ENCODE results near the gene PACS2.

Gene PACS2

DNA sequence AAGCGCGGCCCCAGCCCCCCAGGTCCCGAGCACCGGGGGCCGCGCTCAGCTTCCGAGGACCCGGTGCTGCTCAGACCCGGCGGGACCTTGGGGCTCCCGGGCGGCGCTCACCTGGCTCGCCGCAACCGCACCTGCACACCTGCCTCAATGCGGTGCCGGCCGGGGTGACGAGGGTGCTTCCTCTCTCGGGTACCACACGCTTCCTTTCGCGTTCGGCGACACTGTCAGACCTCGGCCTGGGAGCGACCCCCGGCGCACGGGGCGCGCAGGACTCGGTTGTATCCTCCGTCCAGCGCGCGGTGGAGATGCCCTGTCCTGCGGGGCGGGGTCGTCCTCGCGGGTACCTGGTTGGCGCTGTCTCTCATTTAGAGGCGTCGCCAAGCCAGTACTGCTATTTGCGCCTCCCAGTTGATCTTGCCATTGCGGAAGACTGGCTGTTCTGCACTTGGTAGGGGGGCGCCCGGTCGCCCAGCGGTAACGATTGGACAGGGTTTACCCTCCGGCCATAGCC is 718 bp downstream of the PACS2 start:
- TF ChIP-seq, protein P1, sequence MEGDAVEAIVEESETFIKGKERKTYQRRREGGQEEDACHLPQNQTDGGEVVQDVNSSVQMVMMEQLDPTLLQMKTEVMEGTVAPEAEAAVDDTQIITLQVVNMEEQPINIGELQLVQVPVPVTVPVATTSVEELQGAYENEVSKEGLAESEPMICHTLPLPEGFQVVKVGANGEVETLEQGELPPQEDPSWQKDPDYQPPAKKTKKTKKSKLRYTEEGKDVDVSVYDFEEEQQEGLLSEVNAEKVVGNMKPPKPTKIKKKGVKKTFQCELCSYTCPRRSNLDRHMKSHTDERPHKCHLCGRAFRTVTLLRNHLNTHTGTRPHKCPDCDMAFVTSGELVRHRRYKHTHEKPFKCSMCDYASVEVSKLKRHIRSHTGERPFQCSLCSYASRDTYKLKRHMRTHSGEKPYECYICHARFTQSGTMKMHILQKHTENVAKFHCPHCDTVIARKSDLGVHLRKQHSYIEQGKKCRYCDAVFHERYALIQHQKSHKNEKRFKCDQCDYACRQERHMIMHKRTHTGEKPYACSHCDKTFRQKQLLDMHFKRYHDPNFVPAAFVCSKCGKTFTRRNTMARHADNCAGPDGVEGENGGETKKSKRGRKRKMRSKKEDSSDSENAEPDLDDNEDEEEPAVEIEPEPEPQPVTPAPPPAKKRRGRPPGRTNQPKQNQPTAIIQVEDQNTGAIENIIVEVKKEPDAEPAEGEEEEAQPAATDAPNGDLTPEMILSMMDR (conservative IDR thresholded peaks at IDR 0.05; ENCODE audit: low read depth, low read length) = no peak
- H3K36me3 ChIP-seq (ENCODE audit: insufficient read depth) = no peaks in the 10 kb centered on the region
- no peak overlapping the region for H2AFZ ChIP-seq (ENCODE audit: low read depth)
- peak overlapping the region; percentile 64 for H3K4me2 ChIP-seq
- H3K79me2 ChIP-seq (ENCODE audit: insufficient read depth, low read depth) = no peaks in the 10 kb centered on the region; the same call in 1 of the 2 replicates
- no peak overlapping the region for H3K4me3 ChIP-seq (IDR thresholded peaks at IDR 0.05; ENCODE audit: insufficient read depth, low read depth, low read length)
- H4K20me1 ChIP-seq (ENCODE audit: insufficient read depth) = no peaks in the 10 kb centered on the region
- H3K27me3 ChIP-seq (ENCODE audit: insufficient read depth, low read depth) = no peaks in the 10 kb centered on the region
- H3K9ac ChIP-seq = no peak overlapping the region; the same call in 1 of the 2 replicates
- H3K27ac ChIP-seq = no peak overlapping the region
- H3K4me1 ChIP-seq (ENCODE audit: low read depth, poor library complexity, severe bottlenecking) = peaks cover 20% of the 10 kb centered on the region

DNA sequence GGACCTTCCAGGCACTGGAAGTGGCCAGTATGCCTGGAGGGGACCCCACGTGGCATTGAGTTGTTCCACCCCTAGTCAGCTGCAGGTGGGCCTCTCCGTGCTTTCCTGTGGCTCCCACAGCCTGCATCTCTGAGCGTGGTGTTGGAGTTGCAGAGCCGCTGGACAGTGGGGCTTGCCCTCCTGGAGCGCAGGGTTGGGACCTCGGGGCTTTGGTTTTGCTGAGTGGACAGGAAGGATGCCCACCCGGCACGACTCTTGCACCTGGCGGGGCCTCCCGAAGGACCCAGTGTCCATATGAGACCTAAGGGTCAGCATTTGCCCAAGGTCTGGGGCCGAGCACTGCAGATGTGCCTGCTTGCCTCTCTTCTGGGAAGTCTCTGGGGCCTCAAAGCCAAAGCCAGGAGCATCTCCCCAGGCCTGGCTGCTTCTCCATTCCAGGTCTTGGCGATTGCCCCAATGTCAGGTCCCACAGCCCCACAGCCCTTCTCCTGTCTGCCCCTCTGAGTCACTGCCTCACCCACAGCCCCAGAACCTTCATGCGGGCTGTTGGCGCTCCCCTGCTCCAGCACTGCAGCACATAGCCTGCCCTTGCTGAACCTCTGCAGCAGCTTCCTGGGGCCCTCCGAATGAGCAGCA is 1.5 kb downstream of the PACS2 start:
- Histone ChIP-seq H2AFZ (ENCODE audit: low read depth) (no peak overlapping the region), H3K4me3 (IDR thresholded peaks at IDR 0.05; ENCODE audit: insufficient read depth, low read depth, low read length) (no peak overlapping the region), H3K4me1 (ENCODE audit: low read depth, poor library complexity, severe bottlenecking) (peaks cover 20% of the 10 kb centered on the region), H3K27me3 (ENCODE audit: insufficient read depth, low read depth) (no peaks in the 10 kb centered on the region), H4K20me1 (ENCODE audit: insufficient read depth) (no peaks in the 10 kb centered on the region), H3K36me3 (ENCODE audit: insufficient read depth) (no peaks in the 10 kb centered on the region), H3K4me2 (peak overlapping the region; percentile 64), H3K27ac (no peak overlapping the region), H3K79me2 (ENCODE audit: insufficient read depth, low read depth) (no peaks in the 10 kb centered on the region; the same call in 1 of the 2 replicates), H3K9ac (no peak overlapping the region)
- TF ChIP-seq, protein P1 (conservative IDR thresholded peaks at IDR 0.05; ENCODE audit: low read depth, low read length) = no peak

DNA sequence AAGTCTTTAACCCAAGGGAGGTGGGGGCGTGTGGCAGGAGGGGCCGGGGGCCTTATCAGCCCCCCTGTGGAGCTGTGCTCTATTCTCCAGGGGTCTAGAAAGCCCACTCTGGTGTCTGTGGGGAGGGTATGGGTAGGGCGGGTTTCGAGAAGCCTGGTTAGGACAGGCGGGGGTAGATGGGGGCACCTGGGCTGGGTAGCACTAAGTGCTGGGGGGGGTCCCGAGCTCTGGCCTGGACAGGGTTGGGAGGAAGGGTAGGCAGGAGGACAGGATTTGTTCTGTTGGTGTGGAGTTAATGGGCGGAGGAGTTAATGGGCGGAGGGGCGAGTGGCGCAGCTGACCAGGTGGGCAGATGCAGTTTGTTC is 2.0 kb downstream of the PACS2 start:
- Histone ChIP-seq H3K27me3 (ENCODE audit: insufficient read depth, low read depth) (no peaks in the 10 kb centered on the region), H2AFZ (ENCODE audit: low read depth) (no peak overlapping the region), H3K4me3 (IDR thresholded peaks at IDR 0.05; ENCODE audit: insufficient read depth, low read depth, low read length) (no peak overlapping the region), H4K20me1 (ENCODE audit: insufficient read depth) (no peaks in the 10 kb centered on the region), H3K79me2 (ENCODE audit: insufficient read depth, low read depth) (no peaks in the 10 kb centered on the region; the same call in 1 of the 2 replicates), H3K9ac (no peak overlapping the region), H3K36me3 (ENCODE audit: insufficient read depth) (no peaks in the 10 kb centered on the region), H3K27ac (no peak overlapping the region), H3K4me2 (no peak overlapping the region), H3K4me1 (ENCODE audit: low read depth, poor library complexity, severe bottlenecking) (peaks cover 20% of the 10 kb centered on the region)
- TF ChIP-seq, protein P1 (conservative IDR thresholded peaks at IDR 0.05; ENCODE audit: low read depth, low read length) = no peak

DNA sequence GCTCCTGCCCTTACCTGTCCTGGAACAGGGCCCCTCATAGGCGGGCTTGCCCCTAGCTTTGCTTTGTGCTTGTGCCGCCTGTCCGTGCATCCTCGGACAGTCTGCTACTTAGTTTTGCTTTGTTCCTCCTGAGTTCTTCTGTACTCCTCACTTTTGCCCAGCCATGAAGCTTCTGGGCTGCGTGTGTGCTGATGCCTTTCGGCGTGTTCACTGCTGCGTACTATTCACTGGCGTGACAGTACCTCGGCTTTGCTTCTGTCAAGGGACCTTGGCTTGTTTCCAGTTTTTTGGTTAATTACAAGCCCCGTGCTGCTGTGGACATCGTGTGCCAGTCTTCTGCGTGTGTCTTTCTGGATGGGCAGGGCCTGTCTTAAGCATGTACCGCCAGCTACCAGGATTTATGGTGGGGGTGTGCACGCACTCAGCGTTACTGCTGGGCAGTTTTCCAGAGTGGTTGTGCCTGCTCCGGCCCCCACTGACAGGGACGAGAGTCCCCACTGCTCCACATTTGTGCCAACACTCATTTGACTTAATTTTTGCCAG is 2.5 kb downstream of the PACS2 start:
- H3K36me3 ChIP-seq (ENCODE audit: insufficient read depth) = no peaks in the 10 kb centered on the region
- H3K9ac ChIP-seq = no peak overlapping the region
- H3K27ac ChIP-seq = no peak overlapping the region
- no peaks in the 10 kb centered on the region for H4K20me1 ChIP-seq (ENCODE audit: insufficient read depth)
- H2AFZ ChIP-seq (ENCODE audit: low read depth) = no peak overlapping the region
- H3K27me3 ChIP-seq (ENCODE audit: insufficient read depth, low read depth) = no peaks in the 10 kb centered on the region
- H3K79me2 ChIP-seq (ENCODE audit: insufficient read depth, low read depth) = no peaks in the 10 kb centered on the region; the same call in 1 of the 2 replicates
- H3K4me1 ChIP-seq (ENCODE audit: low read depth, poor library complexity, severe bottlenecking) = peaks cover 20% of the 10 kb centered on the region
- TF ChIP-seq, protein P1 (conservative IDR thresholded peaks at IDR 0.05; ENCODE audit: low read depth, low read length) = no peak
- H3K4me2 ChIP-seq = no peak overlapping the region
- no peak overlapping the region for H3K4me3 ChIP-seq (IDR thresholded peaks at IDR 0.05; ENCODE audit: insufficient read depth, low read depth, low read length)

Data from KMS-11 (cell line).